Caki2 (cell line): Measurements from ENCODE around the gene AVPR2. TPM values are rescaled to one million over a fixed set of nuclear protein-coding genes. Genes with fewer than 3 reads are reported as not detected.

Experiments used
- DNase-seq: peaks from one replicate; pipeline ENCODE4 v3.0.0-alpha.2; 2015; ENCODE audit warnings: low read depth
- in situ Hi-C: cut with HindIII; loops from 2 replicates; pipeline ENCODE4 v1.10.0; 2016; ENCODE audit warnings: low sequenced_read_pairs, low pct_unique_long_range_greater_than_20kb, mixed read lengths
- total RNA-seq: library from RNA; depleted of rRNA; stranded (reverse); fragments of >200 nt; shearing (Covaris generic); gene quantifications from 2 replicates; pipeline ENCODE4 v1.2.3, GENCODE V29; 2014; ENCODE audit warnings: low replicate concordance

Gene AVPR2
- total RNA-seq, 1 experiment from 2014 or later: not detected

- in situ Hi-C loops: no loop called here
- no peak for DNase-seq
Measured at GRCh38 chrX:153869473-153870287, 34.8 kb upstream of the AVPR2 start.

GRCh38 chrX:153870288-153870690, 34.2 kb upstream of the AVPR2 start:
- in situ Hi-C loops: no loop called here
- no peak for DNase-seq

- in situ Hi-C loops: no loop called here
- no peak for DNase-seq
Measured at GRCh38 chrX:153870791-153871360, 33.6 kb upstream of the AVPR2 start.

- in situ Hi-C loops: no loop called here
Measured at GRCh38 chrX:153871451-153871850, 33.0 kb upstream of the AVPR2 start.

GRCh38 chrX:153871946-153872878, 32.3 kb upstream of the AVPR2 start:
- in situ Hi-C loops: no loop called here
- DNase-seq: no peak

More at GRCh38 chrX:153871451-153871850, 33.0 kb upstream of the AVPR2 start:
- no peak for DNase-seq

GRCh38 chrX:153873282-153874084, 31.0 kb upstream of the AVPR2 start:
- in situ Hi-C loops: no loop called here
- no peak for DNase-seq

GRCh38 chrX:153874085-153874365, 30.4 kb upstream of the AVPR2 start:
- no peak for DNase-seq
- in situ Hi-C loops: no loop called here

GRCh38 chrX:153874366-153875125, 29.9 kb upstream of the AVPR2 start:
- in situ Hi-C loops: no loop called here
- DNase-seq: no peak

GRCh38 chrX:153875391-153876111, 28.9 kb upstream of the AVPR2 start:
- DNase-seq: peak; percentile 38
- in situ Hi-C loops: no loop called here

- DNase-seq: no peak
- in situ Hi-C loops: no loop called here
Measured at GRCh38 chrX:153876112-153876491, 28.4 kb upstream of the AVPR2 start.

GRCh38 chrX:153877571-153878261, 26.8 kb upstream of the AVPR2 start:
- DNase-seq: no peak
- in situ Hi-C loops: no loop called here

- DNase-seq: no peak
- in situ Hi-C loops: no loop called here
Measured at GRCh38 chrX:153878345-153878744, 26.1 kb upstream of the AVPR2 start.

- DNase-seq: no peak
- in situ Hi-C loops: no loop called here
Measured at GRCh38 chrX:153878969-153879653, 25.4 kb upstream of the AVPR2 start.

GRCh38 chrX:153879741-153880439, 24.6 kb upstream of the AVPR2 start:
- in situ Hi-C loops: no loop called here
- no peak for DNase-seq

GRCh38 chrX:153880440-153880815, 24.0 kb upstream of the AVPR2 start:
- in situ Hi-C loops: no loop called here
- no peak for DNase-seq

- in situ Hi-C loops: no loop called here
- DNase-seq: no peak
Measured at GRCh38 chrX:153881281-153881680, 23.2 kb upstream of the AVPR2 start.
